Bronchial epithelial cell (primary cell): ENCODE data around the gene FIBCD1. TPM values are rescaled to one million over a fixed set of nuclear protein-coding genes. Genes with fewer than 3 reads are reported as not detected.

Source experiments
- DNase-seq: peaks from one replicate; pipeline ENCODE4 v3.0.0-alpha.2; 2010; ENCODE audit warnings: low read depth
- FAIRE-seq: peaks from 2 replicates; lab custom pipeline; 2011; peaks lifted over from hg19 to GRCh38; lab: Jason Lieb, UNC
- H3K27me3 ChIP-seq: 2 replicates; pipeline ENCODE4 v1.5.1; 2011; ENCODE audit warnings: low read length; ENCODE audit not compliant: control insufficient read depth, insufficient read depth
- H3K36me3 ChIP-seq: 2 replicates; pipeline ENCODE4 v1.5.1; 2011; ENCODE audit warnings: low read length; ENCODE audit not compliant: control insufficient read depth, insufficient read depth
- H3K4me3 ChIP-seq: 2 replicates; pipeline ENCODE4 v1.5.1; 2011; ENCODE audit warnings: mild to moderate bottlenecking, low read depth, low read length, control low read depth
- total RNA-seq: library from RNA; depleted of rRNA; stranded (reverse); fragments of >200 nt; gene quantifications from 2 replicates; pipeline ENCODE4 v1.2.1, GENCODE V29; 2014
- TF ChIP-seq, protein P1 (sequence below): IDR thresholded peaks from 2 replicates; pipeline ENCODE4 v1.5.1; 2011; ENCODE audit warnings: mild to moderate bottlenecking, moderate library complexity, low read length, control low read depth, inconsistent platforms; ENCODE audit not compliant: insufficient read depth, severe bottlenecking

Gene FIBCD1
- total RNA-seq, 1 donor from 2014 or later, result 0.26 TPM

DNA sequence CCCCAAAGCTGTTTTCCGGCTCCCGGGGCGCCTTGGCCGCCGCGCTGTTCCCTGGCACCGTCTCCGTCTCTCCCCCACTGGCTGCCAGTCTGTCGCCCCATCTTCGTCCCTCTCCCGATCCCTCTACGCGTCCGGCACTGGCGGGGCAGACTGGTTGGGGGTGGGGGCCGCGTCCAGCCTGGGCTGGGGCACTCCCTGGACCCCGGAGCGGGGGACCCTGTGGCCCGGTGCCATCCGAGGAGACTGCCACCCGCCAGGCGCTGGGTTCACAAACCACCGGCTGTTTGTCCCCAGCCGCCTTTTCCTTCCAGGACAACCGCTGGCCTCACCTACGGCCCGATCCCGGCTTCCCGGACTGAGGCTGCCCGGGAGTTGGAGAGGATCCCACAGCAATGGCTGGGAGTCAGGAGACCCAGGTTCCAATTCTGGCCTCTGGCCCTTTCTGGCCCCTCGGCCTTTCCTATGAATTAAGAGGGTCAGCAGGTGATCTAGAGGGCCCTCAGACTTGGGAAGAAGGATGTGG, 1.0 kb upstream of the FIBCD1 start:
- FAIRE-seq (no peak), DNase-seq (no peak)
- TF ChIP-seq, protein P1, sequence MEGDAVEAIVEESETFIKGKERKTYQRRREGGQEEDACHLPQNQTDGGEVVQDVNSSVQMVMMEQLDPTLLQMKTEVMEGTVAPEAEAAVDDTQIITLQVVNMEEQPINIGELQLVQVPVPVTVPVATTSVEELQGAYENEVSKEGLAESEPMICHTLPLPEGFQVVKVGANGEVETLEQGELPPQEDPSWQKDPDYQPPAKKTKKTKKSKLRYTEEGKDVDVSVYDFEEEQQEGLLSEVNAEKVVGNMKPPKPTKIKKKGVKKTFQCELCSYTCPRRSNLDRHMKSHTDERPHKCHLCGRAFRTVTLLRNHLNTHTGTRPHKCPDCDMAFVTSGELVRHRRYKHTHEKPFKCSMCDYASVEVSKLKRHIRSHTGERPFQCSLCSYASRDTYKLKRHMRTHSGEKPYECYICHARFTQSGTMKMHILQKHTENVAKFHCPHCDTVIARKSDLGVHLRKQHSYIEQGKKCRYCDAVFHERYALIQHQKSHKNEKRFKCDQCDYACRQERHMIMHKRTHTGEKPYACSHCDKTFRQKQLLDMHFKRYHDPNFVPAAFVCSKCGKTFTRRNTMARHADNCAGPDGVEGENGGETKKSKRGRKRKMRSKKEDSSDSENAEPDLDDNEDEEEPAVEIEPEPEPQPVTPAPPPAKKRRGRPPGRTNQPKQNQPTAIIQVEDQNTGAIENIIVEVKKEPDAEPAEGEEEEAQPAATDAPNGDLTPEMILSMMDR, result no peak
- Histone ChIP-seq H3K4me3 (no peak overlapping the region), H3K36me3 (no peaks in the 10 kb centered on the region), H3K27me3 (peaks cover 14% of the 10 kb centered on the region)

DNA sequence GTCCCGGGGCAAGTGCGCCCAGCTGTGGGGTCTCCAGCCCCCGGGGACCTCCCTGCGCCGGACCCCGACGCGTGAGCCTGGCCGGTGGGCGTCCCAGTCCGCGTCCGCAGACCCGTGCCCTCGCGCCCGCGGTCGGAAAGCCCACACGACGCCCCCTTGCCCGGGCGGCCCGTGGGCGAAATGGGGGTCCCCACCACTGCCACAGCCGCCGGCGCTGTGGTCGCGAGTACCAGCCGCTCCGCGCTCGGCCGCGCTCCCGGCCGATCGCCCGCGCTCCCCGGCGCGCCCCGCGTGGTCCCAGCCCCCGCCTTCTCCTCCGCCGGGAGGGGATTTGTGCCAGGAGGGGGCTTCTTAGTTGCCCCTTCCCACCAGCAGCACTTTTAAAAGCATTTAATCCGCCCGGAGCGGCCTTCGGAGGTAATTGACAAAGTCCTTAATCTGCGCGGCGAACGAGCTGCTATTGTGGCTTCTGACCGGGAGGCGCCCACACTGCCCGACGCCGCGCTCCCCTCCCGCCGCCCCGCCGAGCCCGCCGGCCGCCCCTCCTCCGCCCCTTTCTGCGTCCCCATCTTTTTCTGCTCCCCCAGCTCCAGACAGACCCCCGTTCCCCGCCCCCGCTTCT, 469 bp upstream of the FIBCD1 start:
- TF ChIP-seq, protein P1, result no peak
- FAIRE-seq, result no peak
- DNase-seq, result no peak
- Histone ChIP-seq H3K4me3 (peak overlapping the region; percentile 48), H3K36me3 (no peaks in the 10 kb centered on the region), H3K27me3 (peaks cover 14% of the 10 kb centered on the region)

DNA sequence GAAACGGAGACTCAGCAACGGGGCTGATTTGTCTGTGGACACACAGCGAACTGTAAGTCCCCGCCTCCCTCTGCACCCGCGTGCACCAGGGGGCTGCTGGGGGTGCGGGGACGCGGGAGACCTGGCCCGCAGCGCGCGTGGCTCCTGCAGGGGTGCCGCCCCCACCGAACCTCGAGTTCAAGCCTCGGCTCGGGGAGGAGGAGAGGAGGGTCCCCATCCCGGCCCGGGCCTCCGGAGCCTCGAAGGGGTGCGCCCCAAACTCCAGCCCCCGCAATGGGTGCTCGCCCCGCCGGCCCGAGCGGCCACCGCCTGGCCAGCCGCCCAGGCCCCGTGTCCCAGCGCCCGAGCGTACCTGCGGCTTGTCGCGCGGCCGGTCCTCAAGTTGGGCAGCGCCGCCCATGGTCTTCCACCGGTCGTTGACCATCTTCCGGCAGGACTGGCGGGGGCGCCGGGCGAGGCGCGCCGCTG, 829 bp downstream of the FIBCD1 start:
- no peaks in the 10 kb centered on the region for H3K36me3 ChIP-seq
- H3K27me3 ChIP-seq, result peaks cover 14% of the 10 kb centered on the region
- H3K4me3 ChIP-seq, result peak overlapping the region; percentile 48
- FAIRE-seq (no peak), DNase-seq (no peak)
- TF ChIP-seq, protein P1, result no peak

DNA sequence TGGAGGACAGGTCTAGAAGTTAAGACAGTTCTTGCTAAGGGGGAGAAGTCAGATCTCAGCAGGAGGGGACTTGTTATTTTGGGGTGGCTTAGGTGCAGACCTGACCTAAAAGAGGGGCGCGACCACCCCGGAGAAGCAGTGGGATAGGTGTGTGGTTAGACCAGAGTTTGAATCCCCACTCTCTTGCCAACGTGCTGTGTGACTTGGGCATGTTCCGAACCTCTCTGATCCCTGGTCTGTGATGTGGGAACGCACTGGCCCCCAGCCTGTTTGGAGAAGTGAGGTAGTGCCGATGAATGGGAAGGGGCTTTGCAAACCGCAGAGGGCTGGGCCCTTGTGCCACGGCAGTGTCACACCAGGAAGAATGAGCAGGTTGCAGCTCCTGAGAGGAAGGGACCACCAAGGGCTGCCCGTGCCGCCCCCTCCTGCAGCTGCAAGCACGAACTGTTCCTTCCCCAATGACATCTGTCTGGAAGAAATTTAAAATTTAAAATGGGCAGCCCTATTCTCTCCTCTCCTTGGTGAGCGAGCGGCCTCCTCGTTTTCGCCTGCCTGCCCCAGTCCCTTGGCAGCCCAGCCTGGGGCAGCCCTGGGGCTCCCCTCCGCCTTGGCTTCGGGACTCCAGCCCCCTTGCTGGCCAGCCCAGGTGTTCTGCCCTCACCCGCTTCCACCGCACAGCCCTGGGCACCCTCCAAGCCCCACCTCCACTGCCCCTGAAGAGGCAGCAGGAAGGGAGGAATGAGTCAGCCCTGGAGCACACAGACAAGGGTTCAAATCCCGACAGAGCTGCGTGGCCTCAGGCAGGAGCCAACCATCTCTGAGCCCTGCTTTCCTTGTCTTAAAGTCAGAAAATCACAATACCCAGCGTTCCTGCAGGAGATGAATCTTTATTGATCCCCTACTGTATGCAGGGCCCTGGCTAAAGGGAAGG, 1.6 kb downstream of the FIBCD1 start:
- H3K36me3 ChIP-seq, result no peaks in the 10 kb centered on the region
- FAIRE-seq (no peak), DNase-seq (no peak)
- no peak overlapping the region for H3K4me3 ChIP-seq
- peaks cover 15% of the 10 kb centered on the region for H3K27me3 ChIP-seq
- TF ChIP-seq, protein P1, result no peak

DNA sequence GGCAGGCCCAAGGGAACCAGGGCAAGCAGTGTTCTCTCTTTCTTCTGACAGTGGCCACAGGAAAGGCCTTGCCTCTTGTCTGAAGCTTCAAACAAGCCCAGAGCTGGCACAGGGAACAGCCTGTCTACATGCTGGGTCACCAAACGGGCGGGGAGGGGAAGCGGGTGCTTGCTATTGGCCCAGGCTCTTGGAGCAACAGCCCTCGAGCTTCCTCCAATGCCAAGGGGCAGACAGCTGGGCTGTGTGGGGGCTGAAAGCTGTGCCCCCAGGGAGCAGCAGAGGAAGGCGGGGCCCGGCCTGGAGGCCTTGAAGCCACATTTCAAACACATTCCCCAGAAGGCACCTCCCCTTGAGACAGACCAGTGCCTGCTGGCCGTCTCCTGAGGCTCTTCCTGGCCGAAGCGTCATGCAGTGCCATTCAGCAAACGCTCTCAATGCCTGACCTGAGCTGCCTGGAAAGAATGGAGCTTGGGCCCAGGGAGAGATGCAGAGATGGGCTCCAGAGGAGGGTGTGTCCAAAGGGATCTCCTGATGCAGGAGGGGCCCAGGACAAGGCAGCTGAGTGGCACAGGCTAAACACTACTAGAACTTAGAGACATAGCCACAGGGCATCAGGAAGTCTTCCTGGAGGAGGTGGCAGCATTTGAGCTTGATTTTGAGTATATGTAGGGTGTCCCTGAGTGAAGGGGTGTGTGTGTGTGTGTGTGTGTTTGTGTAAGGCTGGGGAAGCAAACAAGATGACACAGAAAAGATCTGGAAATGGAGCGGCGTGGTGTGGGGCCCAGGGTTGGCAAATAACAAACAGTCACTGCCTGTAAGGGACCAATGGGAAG, 2.5 kb downstream of the FIBCD1 start:
- Histone ChIP-seq H3K4me3 (no peak overlapping the region), H3K27me3 (peaks cover 10% of the 10 kb centered on the region), H3K36me3 (no peaks in the 10 kb centered on the region)
- FAIRE-seq (no peak), DNase-seq (peak; percentile 31)
- TF ChIP-seq, protein P1, result no peak
